Osteocyte (in vitro differentiated cells): ENCODE results near the gene UBTD1. TPM values are rescaled to one million over a fixed set of nuclear protein-coding genes. Genes with fewer than 3 reads are reported as not detected.

Experiments used
- DNase-seq: peaks from one replicate; pipeline ENCODE4 v3.0.0; 2021; ENCODE audit warnings: mixed read lengths; ENCODE audit not compliant: unreplicated experiment; ENCODE audit errors: extremely low spot score
- H3K27ac Mint-ChIP-seq: one replicate; pipeline ENCODE4 v1.8.0; 2021; ENCODE audit warnings: mild to moderate bottlenecking, mixed read lengths; ENCODE audit not compliant: unreplicated experiment
- H3K27me3 Mint-ChIP-seq: one replicate; pipeline ENCODE4 v1.8.0; 2021; ENCODE audit warnings: mixed read lengths; ENCODE audit not compliant: unreplicated experiment
- H3K36me3 Mint-ChIP-seq: one replicate; pipeline ENCODE4 v1.8.0; 2021; ENCODE audit warnings: mixed read lengths; ENCODE audit not compliant: unreplicated experiment
- H3K4me1 Mint-ChIP-seq: one replicate; pipeline ENCODE4 v1.8.0; 2021; ENCODE audit warnings: mixed read lengths; ENCODE audit not compliant: unreplicated experiment
- H3K4me3 Mint-ChIP-seq: one replicate; pipeline ENCODE4 v1.8.0; 2021; ENCODE audit warnings: mild to moderate bottlenecking, moderate library complexity, mixed read lengths; ENCODE audit not compliant: unreplicated experiment
- H3K9me3 Mint-ChIP-seq: one replicate; pipeline ENCODE4 v1.8.0; 2021; ENCODE audit warnings: mixed read lengths; ENCODE audit not compliant: unreplicated experiment
- total RNA-seq: library from RNA; stranded (reverse); gene quantifications from 2 replicates; pipeline ENCODE4 v1.2.1, GENCODE V29; 2021
- TF ChIP-seq, protein P1 (sequence below): fragments of 200-600 bp; sonication (generic); IDR thresholded peaks from 2 replicates; pipeline ENCODE4 v1.5.0; 2021; ENCODE audit warnings: antibody characterized with exemption, mild to moderate bottlenecking, moderate library complexity

The UBTD1 gene
- total RNA-seq, 1 donor from 2014 or later: 25.6 TPM

GRCh38 chr10:97607095-97607636, 108.4 kb downstream of the UBTD1 start:
- no peaks in the 10 kb centered on the region for H3K27me3 Mint-ChIP-seq
- H3K9me3 Mint-ChIP-seq: no peaks in the 10 kb centered on the region
- no peak overlapping the region for H3K4me3 Mint-ChIP-seq
- TF ChIP-seq, protein P1, sequence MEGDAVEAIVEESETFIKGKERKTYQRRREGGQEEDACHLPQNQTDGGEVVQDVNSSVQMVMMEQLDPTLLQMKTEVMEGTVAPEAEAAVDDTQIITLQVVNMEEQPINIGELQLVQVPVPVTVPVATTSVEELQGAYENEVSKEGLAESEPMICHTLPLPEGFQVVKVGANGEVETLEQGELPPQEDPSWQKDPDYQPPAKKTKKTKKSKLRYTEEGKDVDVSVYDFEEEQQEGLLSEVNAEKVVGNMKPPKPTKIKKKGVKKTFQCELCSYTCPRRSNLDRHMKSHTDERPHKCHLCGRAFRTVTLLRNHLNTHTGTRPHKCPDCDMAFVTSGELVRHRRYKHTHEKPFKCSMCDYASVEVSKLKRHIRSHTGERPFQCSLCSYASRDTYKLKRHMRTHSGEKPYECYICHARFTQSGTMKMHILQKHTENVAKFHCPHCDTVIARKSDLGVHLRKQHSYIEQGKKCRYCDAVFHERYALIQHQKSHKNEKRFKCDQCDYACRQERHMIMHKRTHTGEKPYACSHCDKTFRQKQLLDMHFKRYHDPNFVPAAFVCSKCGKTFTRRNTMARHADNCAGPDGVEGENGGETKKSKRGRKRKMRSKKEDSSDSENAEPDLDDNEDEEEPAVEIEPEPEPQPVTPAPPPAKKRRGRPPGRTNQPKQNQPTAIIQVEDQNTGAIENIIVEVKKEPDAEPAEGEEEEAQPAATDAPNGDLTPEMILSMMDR: no peak
- H3K27ac Mint-ChIP-seq: no peak overlapping the region
- H3K36me3 Mint-ChIP-seq: no peaks in the 10 kb centered on the region
- no peak for DNase-seq
- H3K4me1 Mint-ChIP-seq: peaks cover 15% of the 10 kb centered on the region

DNA sequence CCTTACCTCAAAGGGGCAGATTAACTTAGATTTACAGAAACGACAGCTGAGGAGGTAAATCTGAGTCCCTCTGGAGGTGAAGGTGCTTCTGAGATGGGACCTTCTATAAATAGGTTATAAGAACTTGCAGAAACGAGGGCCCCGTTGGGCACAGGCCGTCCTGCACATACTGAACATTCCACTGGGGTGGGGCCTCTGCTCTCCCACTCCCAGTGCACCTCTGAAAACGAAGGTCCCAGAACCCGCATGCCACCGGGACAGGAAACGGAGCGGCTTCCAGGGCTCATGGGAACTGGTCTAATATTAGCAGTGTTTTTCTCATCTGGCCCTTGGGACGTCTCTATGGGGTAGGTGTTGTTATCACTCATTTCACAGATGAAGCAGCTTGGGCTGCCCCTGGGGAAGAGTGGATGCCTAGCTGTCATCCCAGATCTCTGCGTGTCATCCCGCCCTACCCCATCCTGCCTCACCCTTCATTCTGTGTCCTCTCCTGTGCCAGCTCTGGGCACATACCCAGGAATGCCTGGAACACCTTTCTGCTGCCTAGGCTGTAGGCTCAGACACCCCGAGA, 110.4 kb downstream of the UBTD1 start:
- Mint-ChIP-seq H3K27me3 (no peaks in the 10 kb centered on the region), H3K9me3 (no peaks in the 10 kb centered on the region), H3K4me3 (no peak overlapping the region), H3K4me1 (peaks cover 14% of the 10 kb centered on the region), H3K36me3 (no peaks in the 10 kb centered on the region), H3K27ac (no peak overlapping the region)
- no peak for DNase-seq
- TF ChIP-seq, protein P1: no peak

DNA sequence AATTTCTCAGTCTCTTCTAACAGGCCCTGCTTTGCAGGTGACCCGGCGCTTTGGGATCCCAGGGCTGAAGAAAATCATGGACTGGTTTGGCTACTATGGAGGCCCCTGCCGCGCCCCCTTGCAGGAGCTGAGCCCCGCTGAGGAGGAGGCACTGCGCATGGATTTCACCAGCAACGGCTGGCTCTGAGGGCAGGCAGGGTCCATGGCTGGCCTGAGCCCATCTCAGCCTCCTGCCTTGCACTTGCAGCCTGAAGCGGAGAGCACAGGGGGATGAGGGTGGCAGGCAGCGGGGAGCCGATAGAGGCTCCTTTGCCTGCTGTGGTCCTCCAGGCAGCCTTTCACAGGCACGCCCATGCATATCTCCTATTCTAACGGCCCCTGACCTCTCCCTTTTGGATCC, 112.7 kb downstream of the UBTD1 start:
- Mint-ChIP-seq H3K9me3 (no peaks in the 10 kb centered on the region), H3K27ac (no peak overlapping the region), H3K4me3 (no peak overlapping the region), H3K36me3 (peaks cover 5% of the 10 kb centered on the region), H3K4me1 (peaks cover 14% of the 10 kb centered on the region), H3K27me3 (no peaks in the 10 kb centered on the region)
- DNase-seq: no peak
- TF ChIP-seq, protein P1: no peak

DNA sequence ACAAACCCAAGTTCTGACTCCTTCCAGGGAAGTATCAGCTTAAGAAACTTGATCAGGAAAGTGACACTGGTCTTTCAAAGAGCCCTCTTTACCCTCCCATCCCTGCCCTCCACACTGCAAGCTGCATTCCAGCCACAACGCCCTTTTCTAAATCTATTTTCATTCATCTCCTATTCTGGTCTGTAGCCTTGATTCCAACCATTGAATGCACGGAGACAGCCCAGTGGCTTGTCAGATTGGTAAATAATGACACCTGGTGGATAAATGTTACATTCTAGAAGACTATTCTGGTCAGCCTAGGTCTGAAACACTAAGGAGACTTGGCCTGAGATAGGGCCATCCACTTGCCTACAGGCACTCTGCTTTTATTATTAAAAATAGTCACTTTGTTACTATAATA, 113.7 kb downstream of the UBTD1 start:
- Mint-ChIP-seq H3K27ac (no peak overlapping the region), H3K4me3 (no peak overlapping the region), H3K27me3 (no peaks in the 10 kb centered on the region), H3K4me1 (peaks cover 14% of the 10 kb centered on the region), H3K36me3 (peaks cover 13% of the 10 kb centered on the region), H3K9me3 (no peaks in the 10 kb centered on the region)
- no peak for DNase-seq
- TF ChIP-seq, protein P1: peak; percentile 63

GRCh38 chr10:97618285-97618684, 119.6 kb downstream of the UBTD1 start:
- DNase-seq: no peak
- H3K27ac Mint-ChIP-seq: no peak overlapping the region
- H3K4me1 Mint-ChIP-seq: no peaks in the 10 kb centered on the region
- H3K36me3 Mint-ChIP-seq: peaks cover 13% of the 10 kb centered on the region
- TF ChIP-seq, protein P1: no peak
- no peaks in the 10 kb centered on the region for H3K27me3 Mint-ChIP-seq
- no peaks in the 10 kb centered on the region for H3K9me3 Mint-ChIP-seq
- no peak overlapping the region for H3K4me3 Mint-ChIP-seq
